ENCODE results near the gene TXNDC15. TPM values are rescaled to one million over a fixed set of nuclear protein-coding genes. Genes with fewer than 3 reads are reported as not detected.

The TXNDC15 gene
- total RNA-seq, 4 donors from 2014 or later = 20.2 to 43.9 (median 35.2) TPM

DNA sequence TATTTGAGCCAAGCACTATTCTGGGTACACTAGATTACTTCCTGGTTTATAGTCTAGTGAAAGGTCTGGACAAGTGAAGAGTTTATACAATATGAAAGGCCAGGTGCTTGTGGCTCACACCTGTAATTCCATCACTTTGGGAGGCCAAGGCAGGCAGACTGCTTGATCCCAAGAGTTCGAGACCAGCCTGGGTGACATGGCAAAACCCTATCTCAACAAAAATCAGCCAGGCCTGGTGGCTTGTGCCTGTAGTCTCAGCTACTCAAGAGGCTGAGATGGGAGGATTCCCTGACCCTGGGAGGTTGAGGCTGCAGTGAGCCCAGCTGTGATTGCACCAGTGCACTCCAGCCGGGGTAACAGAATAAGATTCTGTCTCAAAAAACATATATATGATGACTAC, 9.5 kb upstream of the TXNDC15 start:
- Histone ChIP-seq H3K9me3 (no peaks in the 10 kb centered on the region), H3K27me3 (no peaks in the 10 kb centered on the region), H3K27ac (no peak overlapping the region), H3K4me1 (no peaks in the 10 kb centered on the region), H3K4me3 (no peak overlapping the region), H3K36me3 (peaks cover 0 to 24% (median 5%) of the 10 kb centered on the region in 3 donors)
- intact Hi-C loops (cut with DNase I) = no loop called here
- DNase-seq = no peak
- no peak for TF ChIP-seq POLR2A (IDR thresholded peaks at IDR 0.05)
- TF ChIP-seq, protein P1, sequence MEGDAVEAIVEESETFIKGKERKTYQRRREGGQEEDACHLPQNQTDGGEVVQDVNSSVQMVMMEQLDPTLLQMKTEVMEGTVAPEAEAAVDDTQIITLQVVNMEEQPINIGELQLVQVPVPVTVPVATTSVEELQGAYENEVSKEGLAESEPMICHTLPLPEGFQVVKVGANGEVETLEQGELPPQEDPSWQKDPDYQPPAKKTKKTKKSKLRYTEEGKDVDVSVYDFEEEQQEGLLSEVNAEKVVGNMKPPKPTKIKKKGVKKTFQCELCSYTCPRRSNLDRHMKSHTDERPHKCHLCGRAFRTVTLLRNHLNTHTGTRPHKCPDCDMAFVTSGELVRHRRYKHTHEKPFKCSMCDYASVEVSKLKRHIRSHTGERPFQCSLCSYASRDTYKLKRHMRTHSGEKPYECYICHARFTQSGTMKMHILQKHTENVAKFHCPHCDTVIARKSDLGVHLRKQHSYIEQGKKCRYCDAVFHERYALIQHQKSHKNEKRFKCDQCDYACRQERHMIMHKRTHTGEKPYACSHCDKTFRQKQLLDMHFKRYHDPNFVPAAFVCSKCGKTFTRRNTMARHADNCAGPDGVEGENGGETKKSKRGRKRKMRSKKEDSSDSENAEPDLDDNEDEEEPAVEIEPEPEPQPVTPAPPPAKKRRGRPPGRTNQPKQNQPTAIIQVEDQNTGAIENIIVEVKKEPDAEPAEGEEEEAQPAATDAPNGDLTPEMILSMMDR (IDR thresholded peaks at IDR 0.05) = no peak
- 86 to 90% methylated on average over 2 of the region's 2 CpGs for WGBS, 2 donors

DNA sequence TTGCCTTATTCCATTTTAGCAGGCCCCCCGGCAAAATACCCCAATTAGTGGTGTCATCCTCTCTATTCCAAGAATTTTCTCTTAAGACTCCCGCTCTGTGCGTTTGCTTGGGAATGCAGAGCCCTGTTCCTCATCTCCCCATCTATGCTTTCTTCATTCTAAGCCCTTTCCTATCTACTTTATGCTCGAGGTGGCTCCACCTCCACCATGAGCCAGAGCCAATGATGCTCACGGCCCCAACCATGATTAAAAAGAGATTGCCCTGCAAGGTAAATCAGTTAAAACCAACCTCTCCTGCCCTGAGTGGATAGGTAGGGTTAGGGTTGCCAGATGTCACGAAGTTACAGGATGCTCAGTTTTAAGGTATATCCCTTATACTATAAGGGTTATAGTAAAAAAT, 677 bp upstream of the TXNDC15 start:
- no peak for DNase-seq
- 64 to 75% methylated on average over 5 to 6 of the region's 6 CpGs for WGBS, 2 donors
- peaks cover 8 to 41% (median 11%) of the 10 kb centered on the region in 3 donors for H3K4me1 ChIP-seq
- intact Hi-C loops (cut with DNase I) = no loop called here
- no peaks in the 10 kb centered on the region for H3K36me3 ChIP-seq
- H3K4me3 ChIP-seq = peak overlapping the region in 3 of 4 donors; percentile 71 to 96 (median 86)
- TF ChIP-seq, protein P1 (IDR thresholded peaks at IDR 0.05) = no peak
- TF ChIP-seq POLR2A (IDR thresholded peaks at IDR 0.05) = no peak
- no peaks in the 10 kb centered on the region for H3K27me3 ChIP-seq
- H3K27ac ChIP-seq = peak overlapping the region; percentile 88 to 98 (median 96)
- no peaks in the 10 kb centered on the region for H3K9me3 ChIP-seq

DNA sequence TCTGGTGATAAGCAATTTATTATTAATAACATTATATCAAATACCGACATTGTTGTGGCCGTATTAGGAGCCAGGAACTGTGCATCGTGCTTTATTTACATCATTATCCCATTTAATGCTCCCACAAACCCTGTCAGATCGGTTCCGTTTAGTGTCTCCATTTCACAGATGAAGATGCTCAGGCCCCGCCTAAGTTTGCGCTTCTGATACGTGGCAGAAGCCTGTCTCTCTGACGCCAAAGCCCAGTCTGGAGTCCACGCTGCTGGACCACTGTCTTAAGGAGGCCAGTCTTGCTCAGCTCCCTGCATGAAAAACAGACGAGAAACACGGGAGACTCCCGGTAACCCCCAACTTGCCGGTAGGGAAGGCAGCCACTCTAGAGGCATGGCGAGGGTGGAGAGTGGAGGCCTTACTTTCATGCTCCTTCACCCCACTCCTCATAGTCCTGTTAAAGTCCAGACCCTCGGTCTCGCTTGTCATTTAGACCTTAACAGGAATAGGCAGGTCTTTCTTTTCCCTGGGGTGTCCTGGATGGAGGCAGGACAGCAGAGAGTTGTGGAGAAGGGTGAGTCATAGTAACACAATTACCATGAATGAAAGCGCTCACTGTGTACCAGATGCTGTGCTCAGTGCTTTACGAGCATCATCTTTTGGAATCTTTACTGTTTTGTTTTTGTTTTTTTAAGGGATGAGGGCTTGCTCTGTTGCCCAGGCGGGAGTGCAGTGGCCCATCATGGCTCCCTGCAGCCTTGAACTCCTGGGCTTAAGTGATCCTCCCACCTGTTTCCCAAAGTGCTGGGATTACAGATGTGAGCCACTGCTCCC, 872 bp downstream of the TXNDC15 start:
- intact Hi-C loops (cut with DNase I) = no loop called here
- TF ChIP-seq, protein P1 (IDR thresholded peaks at IDR 0.05) = no peak
- TF ChIP-seq POLR2A (IDR thresholded peaks at IDR 0.05) = no peak
- H3K4me1 ChIP-seq = peaks cover 8 to 41% (median 11%) of the 10 kb centered on the region in 3 donors

DNA sequence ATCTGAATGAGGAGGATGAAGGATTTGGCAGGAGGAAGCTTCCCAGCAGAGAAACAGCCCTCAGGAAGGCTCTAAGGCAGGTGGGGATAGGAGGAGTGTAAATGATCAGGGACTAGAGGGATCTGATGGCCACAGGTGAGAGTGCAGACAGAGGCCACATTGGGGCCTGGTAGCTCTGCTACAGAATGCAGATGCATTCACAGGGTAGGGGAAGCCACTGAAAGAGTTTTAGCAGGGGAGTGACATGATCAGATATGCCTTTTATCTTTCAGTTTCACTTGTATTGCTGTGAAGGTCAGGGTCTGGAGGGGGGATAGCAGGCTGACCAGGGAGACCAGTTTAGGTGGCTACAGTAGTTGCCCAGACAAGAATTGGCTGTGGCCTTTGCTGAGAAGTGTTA, 3.0 kb downstream of the TXNDC15 start:
- no peaks in the 10 kb centered on the region for H3K9me3 ChIP-seq
- no peak for DNase-seq
- no peak for TF ChIP-seq POLR2A (IDR thresholded peaks at IDR 0.05)
- H3K36me3 ChIP-seq = no peaks in the 10 kb centered on the region
- H3K4me1 ChIP-seq = peaks cover 8 to 41% (median 11%) of the 10 kb centered on the region in 3 donors
- no peak overlapping the region for H3K4me3 ChIP-seq
- intact Hi-C loops (cut with DNase I) = no loop called here
- H3K27me3 ChIP-seq = no peaks in the 10 kb centered on the region
- no peak overlapping the region for H3K27ac ChIP-seq

More for the DNA sequence above, 872 bp downstream of the TXNDC15 start:
- no peak for DNase-seq
- H3K27ac ChIP-seq = peak overlapping the region; percentile 88 to 98 (median 96)
- 3 to 8% methylated on average over 16 of the region's 20 CpGs for WGBS, 2 donors
- H3K27me3 ChIP-seq = no peaks in the 10 kb centered on the region
- peak overlapping the region; percentile 71 to 96 (median 79) for H3K4me3 ChIP-seq
- H3K36me3 ChIP-seq = no peaks in the 10 kb centered on the region
- no peaks in the 10 kb centered on the region for H3K9me3 ChIP-seq

DNA sequence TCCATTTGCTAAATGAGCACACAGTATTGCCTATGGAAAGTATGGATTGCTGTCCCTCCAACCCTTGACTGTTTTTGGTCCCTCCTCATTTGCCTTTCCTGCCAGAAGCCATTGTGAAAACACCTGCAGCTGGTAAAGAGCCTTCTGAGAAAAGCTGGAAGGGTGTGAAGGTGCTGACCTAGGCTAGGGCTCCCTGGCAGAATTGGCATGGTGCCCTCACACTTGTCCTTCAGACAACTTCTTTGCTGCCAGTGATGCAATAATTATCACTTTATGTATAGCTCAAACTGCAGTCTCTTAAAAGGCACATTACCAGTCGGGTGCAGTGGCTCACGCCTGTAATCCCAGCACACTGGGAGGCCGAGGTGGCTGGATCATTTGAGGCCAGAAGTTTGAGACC, 4.2 kb downstream of the TXNDC15 start:
- Histone ChIP-seq H3K4me3 (no peak overlapping the region), H3K27me3 (no peaks in the 10 kb centered on the region), H3K27ac (no peak overlapping the region), H3K36me3 (no peaks in the 10 kb centered on the region), H3K9me3 (no peaks in the 10 kb centered on the region), H3K4me1 (peaks cover 8 to 39% (median 11%) of the 10 kb centered on the region in 3 donors)
- WGBS, 2 donors = 80 to 100% methylated on average over 2 to 3 of the region's 3 CpGs
- no peak for DNase-seq
- intact Hi-C loops (cut with DNase I) = no loop called here
- no peak for TF ChIP-seq POLR2A (IDR thresholded peaks at IDR 0.05)
- TF ChIP-seq, protein P1 (IDR thresholded peaks at IDR 0.05) = no peak

Data from esophagus squamous epithelium (tissue), 5 donors.